ENCODE data around the gene CCDC124.

- no peak for TF ChIP-seq CTCF (conservative IDR thresholded peaks at IDR 0.05 in 1 of 2, IDR thresholded peaks at IDR 0.05 in 1 of 2; ENCODE audit: extremely low read depth in 1 of 2, insufficient read depth in 1 of 2, low read depth in 1 of 2, low read length in 2 of 2)
- no peak for TF ChIP-seq EZH2 (IDR thresholded peaks at IDR 0.05; ENCODE audit: borderline replicate concordance, low read length)
Measured at GRCh38 chr19:17969096-17969792, 36.4 kb downstream of the CCDC124 start.

Measured in mammary epithelial cell (primary cell).